HUDEP-2 (cell line): ENCODE measurements around the gene FLT1.

Source experiments
- DNase-seq, 76 experiments: peaks; one replicate each; lab custom pipeline; 2025; ENCODE audit not compliant: unreplicated experiment in 76 of 76; lab: John Stamatoyannopoulos, UW

FLT1 gene

GRCh38 chr13:28490061-28490460, 4.9 kb downstream of the FLT1 start:
- no peak for DNase-seq

- no peak for DNase-seq
Observed at GRCh38 chr13:28489524-28489931, 5.4 kb downstream of the FLT1 start.

GRCh38 chr13:28488376-28489005, 6.4 kb downstream of the FLT1 start:
- DNase-seq = no peak

- no peak for DNase-seq
Observed at GRCh38 chr13:28485996-28486543, 8.9 kb downstream of the FLT1 start.

GRCh38 chr13:28485551-28485950, 9.4 kb downstream of the FLT1 start:
- no peak for DNase-seq

- DNase-seq = no peak
Observed at GRCh38 chr13:28485097-28485496, 9.8 kb downstream of the FLT1 start.

GRCh38 chr13:28483313-28483931, 11.5 kb downstream of the FLT1 start:
- DNase-seq = no peak

- no peak for DNase-seq
Observed at GRCh38 chr13:28479005-28479404, 15.9 kb downstream of the FLT1 start.

GRCh38 chr13:28478127-28478526, 16.8 kb downstream of the FLT1 start:
- DNase-seq = no peak

- DNase-seq = no peak
Observed at GRCh38 chr13:28477709-28477973, 17.3 kb downstream of the FLT1 start.

GRCh38 chr13:28476919-28477708, 17.8 kb downstream of the FLT1 start:
- DNase-seq = no peak

GRCh38 chr13:28475916-28476725, 18.8 kb downstream of the FLT1 start:
- DNase-seq = peak in 2 of 76 experiments; percentile 2 to 3

- no peak for DNase-seq
Observed at GRCh38 chr13:28474491-28475134, 20.3 kb downstream of the FLT1 start.

GRCh38 chr13:28473044-28473443, 21.9 kb downstream of the FLT1 start:
- DNase-seq = no peak

- no peak for DNase-seq
Observed at GRCh38 chr13:28471421-28471820, 23.5 kb downstream of the FLT1 start.

- no peak for DNase-seq
Observed at GRCh38 chr13:28470296-28470695, 24.6 kb downstream of the FLT1 start.

GRCh38 chr13:28469316-28469715, 25.6 kb downstream of the FLT1 start:
- DNase-seq = no peak

GRCh38 chr13:28468023-28468915, 26.7 kb downstream of the FLT1 start:
- DNase-seq = no peak

- no peak for DNase-seq
Observed at GRCh38 chr13:28467034-28467433, 27.9 kb downstream of the FLT1 start.

- no peak for DNase-seq
Observed at GRCh38 chr13:28466151-28466550, 28.8 kb downstream of the FLT1 start.
